NCI-H187 treated with DMSO at 0.1 percent for 48 hours (cell line): ENCODE results near the gene DGKE.

Experiments
- DNase-seq: peaks from one replicate; lab custom pipeline; 2025; lab: John Stamatoyannopoulos, UW

Gene DGKE

GRCh38 chr17:56891751-56892150 lies 57.8 kb downstream of the DGKE start:
- DNase-seq: no peak

- no peak for DNase-seq
Observed at GRCh38 chr17:56892333-56892732, 58.4 kb downstream of the DGKE start.

- DNase-seq: peak; percentile 48
Observed at GRCh38 chr17:56893503-56893902, 59.6 kb downstream of the DGKE start.

GRCh38 chr17:56894859-56895455 lies 61.0 kb downstream of the DGKE start:
- DNase-seq: no peak

- DNase-seq: no peak
Observed at GRCh38 chr17:56896217-56896967, 62.4 kb downstream of the DGKE start.

- no peak for DNase-seq
Observed at GRCh38 chr17:56896968-56897359, 63.0 kb downstream of the DGKE start.

GRCh38 chr17:56897646-56898424 lies 63.9 kb downstream of the DGKE start:
- DNase-seq: no peak

- no peak for DNase-seq
Observed at GRCh38 chr17:56898874-56899273, 64.9 kb downstream of the DGKE start.

GRCh38 chr17:56899403-56899802 lies 65.5 kb downstream of the DGKE start:
- no peak for DNase-seq

- no peak for DNase-seq
Observed at GRCh38 chr17:56902348-56902747, 68.4 kb downstream of the DGKE start.

GRCh38 chr17:56903560-56903959 lies 69.6 kb downstream of the DGKE start:
- DNase-seq: no peak

GRCh38 chr17:56908001-56908542 lies 74.1 kb downstream of the DGKE start:
- DNase-seq: no peak

- DNase-seq: no peak
Observed at GRCh38 chr17:56909742-56910508, 76.0 kb downstream of the DGKE start.

- no peak for DNase-seq
Observed at GRCh38 chr17:56910509-56911235, 76.7 kb downstream of the DGKE start.

GRCh38 chr17:56912105-56912999 lies 78.4 kb downstream of the DGKE start:
- no peak for DNase-seq

GRCh38 chr17:56913000-56913311 lies 79.0 kb downstream of the DGKE start:
- no peak for DNase-seq

- DNase-seq: no peak
Observed at GRCh38 chr17:56913353-56913866, 79.5 kb downstream of the DGKE start.

- DNase-seq: peak; percentile 71
Observed at GRCh38 chr17:56913867-56914580, 80.1 kb downstream of the DGKE start, which contains the start of gene TRIM25. TRIM25 (minus strand) TSS chr17:56914049; CDS start chr17:56913988, 61 bp downstream.

- DNase-seq: no peak
Observed at GRCh38 chr17:56914581-56915273, 80.8 kb downstream of the DGKE start.
